Neural crest cell (in vitro differentiated cells): ENCODE measurements around the gene MTHFD2. TPM values are rescaled to one million over a fixed set of nuclear protein-coding genes. Genes with fewer than 3 reads are reported as not detected.

Experiments
- DNase-seq: peaks from one replicate; pipeline ENCODE4 v3.0.0; 2021; ENCODE audit warnings: low read depth, mixed read lengths, low spot score
- H3K27ac Mint-ChIP-seq: one replicate; pipeline ENCODE4 v1.8.0; 2021; ENCODE audit warnings: mild to moderate bottlenecking, mixed read lengths; ENCODE audit not compliant: unreplicated experiment
- H3K27me3 Mint-ChIP-seq: 2 replicates; pipeline ENCODE4 v1.8.0; 2021; ENCODE audit warnings: low read depth, mild to moderate bottlenecking, mixed read lengths
- H3K36me3 Mint-ChIP-seq: 2 replicates; pipeline ENCODE4 v1.8.0; 2021; ENCODE audit warnings: low read depth, mild to moderate bottlenecking, mixed read lengths
- H3K4me1 Mint-ChIP-seq: 2 replicates; pipeline ENCODE4 v1.8.0; 2021; ENCODE audit warnings: mixed read lengths
- H3K4me3 Mint-ChIP-seq: one replicate; pipeline ENCODE4 v1.8.0; 2021; ENCODE audit warnings: mild to moderate bottlenecking, mixed read lengths
- H3K9me3 Mint-ChIP-seq: 2 replicates; pipeline ENCODE4 v1.8.0; 2021; ENCODE audit warnings: mixed read lengths
- CTCF ChIP-seq: fragments of 200-600 bp; sonication (generic); conservative IDR thresholded peaks from 2 replicates; pipeline ENCODE4 v1.5.0; 2021; ENCODE audit warnings: antibody characterized with exemption, mild to moderate bottlenecking
- total RNA-seq: library from RNA; stranded (reverse); gene quantifications from 2 replicates; pipeline ENCODE4 v1.2.1, GENCODE V29; 2021

The MTHFD2 gene
- total RNA-seq, 1 donor from 2014 or later = 101 TPM

- Mint-ChIP-seq H3K9me3 (peaks cover 2% of the 10 kb centered on the region), H3K36me3 (peaks cover 25% of the 10 kb centered on the region), H3K4me1 (no peaks in the 10 kb centered on the region), H3K4me3 (no peak overlapping the region), H3K27me3 (no peaks in the 10 kb centered on the region), H3K27ac (no peak overlapping the region)
- no peak for TF ChIP-seq CTCF
- no peak for DNase-seq
Measured at GRCh38 chr2:74162951-74163350, 35.5 kb upstream of the MTHFD2 start.

- peaks cover 2% of the 10 kb centered on the region for H3K9me3 Mint-ChIP-seq
- no peak for TF ChIP-seq CTCF
- H3K4me1 Mint-ChIP-seq = no peaks in the 10 kb centered on the region
- H3K27ac Mint-ChIP-seq = no peak overlapping the region
- H3K36me3 Mint-ChIP-seq = peaks cover 27% of the 10 kb centered on the region
- no peak overlapping the region for H3K4me3 Mint-ChIP-seq
- no peaks in the 10 kb centered on the region for H3K27me3 Mint-ChIP-seq
- no peak for DNase-seq
Measured at GRCh38 chr2:74164761-74165160, 33.7 kb upstream of the MTHFD2 start.

- H3K4me1 Mint-ChIP-seq = peaks cover 12% of the 10 kb centered on the region
- no peak for TF ChIP-seq CTCF
- peaks cover 33% of the 10 kb centered on the region for H3K36me3 Mint-ChIP-seq
- no peak overlapping the region for H3K4me3 Mint-ChIP-seq
- no peak overlapping the region for H3K27ac Mint-ChIP-seq
- peaks cover 2% of the 10 kb centered on the region for H3K9me3 Mint-ChIP-seq
- DNase-seq = no peak
- H3K27me3 Mint-ChIP-seq = no peaks in the 10 kb centered on the region
Measured at GRCh38 chr2:74168739-74169138, 29.7 kb upstream of the MTHFD2 start.

GRCh38 chr2:74174909-74175308 lies 23.5 kb upstream of the MTHFD2 start:
- peaks cover 21% of the 10 kb centered on the region for H3K36me3 Mint-ChIP-seq
- peaks cover 37% of the 10 kb centered on the region for H3K4me1 Mint-ChIP-seq
- H3K27me3 Mint-ChIP-seq = no peaks in the 10 kb centered on the region
- no peak for DNase-seq
- H3K9me3 Mint-ChIP-seq = no peaks in the 10 kb centered on the region
- peak overlapping the region; percentile 11 for H3K4me3 Mint-ChIP-seq
- TF ChIP-seq CTCF = no peak
- H3K27ac Mint-ChIP-seq = no peak overlapping the region

- no peak overlapping the region for H3K27ac Mint-ChIP-seq
- no peak for TF ChIP-seq CTCF
- H3K27me3 Mint-ChIP-seq = no peaks in the 10 kb centered on the region
- H3K36me3 Mint-ChIP-seq = peaks cover 13% of the 10 kb centered on the region
- peak overlapping the region; percentile 96 for H3K4me3 Mint-ChIP-seq
- H3K9me3 Mint-ChIP-seq = no peaks in the 10 kb centered on the region
- DNase-seq = no peak
- peaks cover 30% of the 10 kb centered on the region for H3K4me1 Mint-ChIP-seq
Measured at GRCh38 chr2:74177696-74178095, 20.7 kb upstream of the MTHFD2 start.
